RCC 7860 (cell line): ENCODE measurements around the gene EIPR1.

Source experiments
- DNase-seq: peaks from one replicate; pipeline ENCODE4 v3.0.0-alpha.2; 2015; ENCODE audit warnings: low spot score
- FAIRE-seq: peaks from 2 replicates; lab custom pipeline; 2012; peaks lifted over from hg19 to GRCh38; lab: Jason Lieb, UNC

EIPR1 gene

GRCh38 chr2:3256605-3257004 is 121.0 kb downstream of the EIPR1 start:
- no peak for DNase-seq
- FAIRE-seq: no peak

GRCh38 chr2:3256157-3256556 is 121.5 kb downstream of the EIPR1 start:
- DNase-seq: no peak
- FAIRE-seq: no peak

- FAIRE-seq: no peak
- no peak for DNase-seq
Measured at GRCh38 chr2:3254442-3254941, 123.1 kb downstream of the EIPR1 start.

GRCh38 chr2:3253913-3254441 is 123.6 kb downstream of the EIPR1 start:
- FAIRE-seq: no peak
- no peak for DNase-seq

GRCh38 chr2:3251946-3252345 is 125.7 kb downstream of the EIPR1 start:
- FAIRE-seq: no peak
- DNase-seq: no peak

GRCh38 chr2:3249476-3249962 is 128.1 kb downstream of the EIPR1 start:
- no peak for DNase-seq

GRCh38 chr2:3248754-3249475 is 128.7 kb downstream of the EIPR1 start:
- DNase-seq (no peak), FAIRE-seq (no peak)

More at GRCh38 chr2:3249476-3249962, 128.1 kb downstream of the EIPR1 start:
- FAIRE-seq: no peak

- DNase-seq (no peak), FAIRE-seq (no peak)
Measured at GRCh38 chr2:3246928-3247714, 130.5 kb downstream of the EIPR1 start.

GRCh38 chr2:3246406-3246805 is 131.2 kb downstream of the EIPR1 start:
- DNase-seq (no peak), FAIRE-seq (no peak)

- no peak for DNase-seq
- no peak for FAIRE-seq
Measured at GRCh38 chr2:3244486-3244885, 133.1 kb downstream of the EIPR1 start.

- DNase-seq: no peak
- FAIRE-seq: no peak
Measured at GRCh38 chr2:3243804-3244203, 133.8 kb downstream of the EIPR1 start.

- no peak for FAIRE-seq
- no peak for DNase-seq
Measured at GRCh38 chr2:3242747-3243369, 134.8 kb downstream of the EIPR1 start.

- no peak for DNase-seq
- no peak for FAIRE-seq
Measured at GRCh38 chr2:3241971-3242746, 135.5 kb downstream of the EIPR1 start.

GRCh38 chr2:3238951-3239841 is 138.4 kb downstream of the EIPR1 start:
- DNase-seq (no peak), FAIRE-seq (no peak)

GRCh38 chr2:3236300-3237045 is 141.1 kb downstream of the EIPR1 start:
- no peak for FAIRE-seq
- DNase-seq: no peak

- DNase-seq: no peak
Measured at GRCh38 chr2:3233877-3234276, 143.7 kb downstream of the EIPR1 start.

GRCh38 chr2:3229221-3229620 is 148.4 kb downstream of the EIPR1 start:
- FAIRE-seq (no peak), DNase-seq (no peak)

More at GRCh38 chr2:3233877-3234276, 143.7 kb downstream of the EIPR1 start:
- no peak for FAIRE-seq

- FAIRE-seq: no peak
Measured at GRCh38 chr2:3224681-3225080, 152.9 kb downstream of the EIPR1 start.

More at GRCh38 chr2:3224681-3225080, 152.9 kb downstream of the EIPR1 start:
- no peak for DNase-seq
